ENCODE data around the gene FOXO1.

- TF ChIP-seq CTCF (IDR thresholded peaks at IDR 0.05), result no peak
- no peak for TF ChIP-seq POLR2A (IDR thresholded peaks at IDR 0.05)
- peak in 3 of 4 donors; percentile 42 to 65 (median 44) for TF ChIP-seq POLR2AphosphoS5 (IDR thresholded peaks at IDR 0.05)
- TF ChIP-seq EP300 (IDR thresholded peaks at IDR 0.05), result no peak
These were observed 70.7 kb downstream of the FOXO1 start for GRCh38 chr13:40595693-40596092.

Measured in sigmoid colon (tissue), 4 donors.